Suprapubic skin (tissue), 4 donors: Measurements from ENCODE around the gene TTC12. TPM values are rescaled to one million over a fixed set of nuclear protein-coding genes. Genes with fewer than 3 reads are reported as not detected.

Experiments
- DNase-seq, 2 donors: peaks; one replicate each; pipeline ENCODE4 v3.0.0-alpha.2; 2019; ENCODE audit warnings: low spot score in 2 of 2
- H3K27ac ChIP-seq: fragments of 200-600 bp; sonication (generic); one replicate; pipeline ENCODE4 v1.5.1; 2019
- H3K27me3 ChIP-seq: fragments of 200-600 bp; sonication (generic); one replicate; pipeline ENCODE4 v1.5.1; 2019
- H3K36me3 ChIP-seq: fragments of 200-600 bp; sonication (generic); one replicate; pipeline ENCODE4 v1.5.1; 2019
- H3K4me1 ChIP-seq: fragments of 200-600 bp; sonication (generic); one replicate; pipeline ENCODE4 v1.5.1; 2019
- H3K4me3 ChIP-seq: fragments of 200-600 bp; sonication (generic); one replicate; pipeline ENCODE4 v1.5.1; 2019; ENCODE audit warnings: mild to moderate bottlenecking
- H3K9me3 ChIP-seq: fragments of 200-600 bp; sonication (generic); one replicate; pipeline ENCODE4 v1.5.1; 2019
- EP300 ChIP-seq: sonication (generic); formaldehyde crosslinking; IDR thresholded peaks from one replicate; pipeline ENCODE4 v1.6.1; 2017; ENCODE audit warnings: antibody characterized with exemption
- POLR2A ChIP-seq, 2 donors: fragments of 450-650 bp; IDR thresholded peaks; one replicate each; pipeline ENCODE4 v1.6.1; 2017; ENCODE audit warnings: antibody characterized with exemption in 2 of 2, mild to moderate bottlenecking in 2 of 2, moderate library complexity in 2 of 2
- POLR2AphosphoS5 ChIP-seq, 3 donors: sonication (generic); formaldehyde crosslinking; IDR thresholded peaks; one replicate each; pipeline ENCODE4 v1.6.1; 2017; ENCODE audit warnings: antibody characterized with exemption in 3 of 3
- WGBS: methylation state at CpG from one replicate; pipeline ENCODE4 v1.1.5; 2018; 5-methylcytosine and 5-hydroxymethylcytosine counted together
- total RNA-seq, 4 donors: library from RNA; depleted of rRNA; stranded (reverse); fragments of >200 nt; gene quantifications; one replicate each; pipeline ENCODE4 v1.1.0, GENCODE V29; 2016
- TF ChIP-seq, protein P1 (sequence below), 2 donors: fragments of 200-600 bp in 1 of 2; fragments of 450-650 bp in 1 of 2; sonication (generic) in 1 of 2; IDR thresholded peaks; one replicate each; pipeline ENCODE4 v1.5.1; 2016 to 2019; ENCODE audit warnings: antibody characterized with exemption in 2 of 2, mild to moderate bottlenecking in 1 of 2, moderate library complexity in 1 of 2

TTC12 gene
- total RNA-seq, 4 donors from 2014 or later = 9.5 to 67.8 (median 30.3) TPM

DNA sequence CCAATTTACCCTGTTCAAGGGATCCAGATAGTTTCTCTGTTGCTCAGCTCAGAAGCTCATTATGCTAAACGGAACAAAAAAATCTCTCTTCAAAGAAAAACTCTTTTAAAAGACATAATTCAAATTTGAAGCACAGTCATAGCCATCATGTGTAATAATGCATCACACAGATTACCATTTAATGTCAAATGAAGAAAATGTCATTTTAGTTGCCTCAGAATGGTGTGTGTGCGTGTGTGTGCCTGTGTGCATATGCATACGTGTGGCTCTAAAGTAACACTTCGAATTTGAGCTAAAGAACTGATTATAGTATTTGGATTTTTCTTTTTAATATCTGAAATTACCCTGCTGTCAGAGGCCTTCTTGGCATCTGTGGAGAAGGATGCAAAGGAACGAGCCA lies 9.9 kb downstream of the TTC12 start:
- no peaks in the 10 kb centered on the region for H3K27me3 ChIP-seq
- no peak for TF ChIP-seq POLR2AphosphoS5 (IDR thresholded peaks at IDR 0.05)
- TF ChIP-seq EP300 = no peak
- TF ChIP-seq, protein P1, sequence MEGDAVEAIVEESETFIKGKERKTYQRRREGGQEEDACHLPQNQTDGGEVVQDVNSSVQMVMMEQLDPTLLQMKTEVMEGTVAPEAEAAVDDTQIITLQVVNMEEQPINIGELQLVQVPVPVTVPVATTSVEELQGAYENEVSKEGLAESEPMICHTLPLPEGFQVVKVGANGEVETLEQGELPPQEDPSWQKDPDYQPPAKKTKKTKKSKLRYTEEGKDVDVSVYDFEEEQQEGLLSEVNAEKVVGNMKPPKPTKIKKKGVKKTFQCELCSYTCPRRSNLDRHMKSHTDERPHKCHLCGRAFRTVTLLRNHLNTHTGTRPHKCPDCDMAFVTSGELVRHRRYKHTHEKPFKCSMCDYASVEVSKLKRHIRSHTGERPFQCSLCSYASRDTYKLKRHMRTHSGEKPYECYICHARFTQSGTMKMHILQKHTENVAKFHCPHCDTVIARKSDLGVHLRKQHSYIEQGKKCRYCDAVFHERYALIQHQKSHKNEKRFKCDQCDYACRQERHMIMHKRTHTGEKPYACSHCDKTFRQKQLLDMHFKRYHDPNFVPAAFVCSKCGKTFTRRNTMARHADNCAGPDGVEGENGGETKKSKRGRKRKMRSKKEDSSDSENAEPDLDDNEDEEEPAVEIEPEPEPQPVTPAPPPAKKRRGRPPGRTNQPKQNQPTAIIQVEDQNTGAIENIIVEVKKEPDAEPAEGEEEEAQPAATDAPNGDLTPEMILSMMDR (IDR thresholded peaks at IDR 0.05) = no peak
- TF ChIP-seq POLR2A (IDR thresholded peaks at IDR 0.05) = no peak
- no peak overlapping the region for H3K4me3 ChIP-seq
- no peak overlapping the region for H3K27ac ChIP-seq
- 92% methylated on average over 5 of the region's 5 CpGs for WGBS
- H3K4me1 ChIP-seq = no peaks in the 10 kb centered on the region
- H3K36me3 ChIP-seq = peaks cover 60% of the 10 kb centered on the region
- no peaks in the 10 kb centered on the region for H3K9me3 ChIP-seq
- DNase-seq = no peak

DNA sequence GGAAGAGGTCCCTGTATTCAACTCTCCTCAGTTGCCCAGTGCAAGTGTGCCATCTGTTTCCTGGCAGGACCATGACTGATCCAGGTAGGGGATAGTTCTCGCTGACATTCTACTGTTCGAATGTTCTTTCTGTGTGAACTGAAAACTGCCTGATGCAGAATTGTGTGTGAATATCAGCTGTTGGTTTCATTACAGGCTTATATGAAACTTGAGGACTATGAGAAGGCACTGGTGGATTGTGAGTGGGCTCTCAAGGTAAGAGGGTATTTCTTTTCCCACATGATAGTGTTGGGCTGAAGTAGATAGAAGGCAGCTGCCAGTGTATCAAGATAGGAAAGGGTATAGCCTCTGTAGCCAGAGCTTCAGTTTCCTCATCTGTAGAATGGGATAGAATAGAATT lies 15.3 kb downstream of the TTC12 start:
- DNase-seq = no peak
- TF ChIP-seq EP300 (no peak), POLR2A (IDR thresholded peaks at IDR 0.05) (no peak), POLR2AphosphoS5 (IDR thresholded peaks at IDR 0.05) (no peak)
- TF ChIP-seq, protein P1 (IDR thresholded peaks at IDR 0.05) = no peak
- Histone ChIP-seq H3K4me3 (no peak overlapping the region), H3K27me3 (no peaks in the 10 kb centered on the region), H3K27ac (no peak overlapping the region), H3K9me3 (no peaks in the 10 kb centered on the region), H3K36me3 (peaks cover 87% of the 10 kb centered on the region), H3K4me1 (no peaks in the 10 kb centered on the region)
- 96% methylated on average over 2 of the region's 2 CpGs for WGBS

DNA sequence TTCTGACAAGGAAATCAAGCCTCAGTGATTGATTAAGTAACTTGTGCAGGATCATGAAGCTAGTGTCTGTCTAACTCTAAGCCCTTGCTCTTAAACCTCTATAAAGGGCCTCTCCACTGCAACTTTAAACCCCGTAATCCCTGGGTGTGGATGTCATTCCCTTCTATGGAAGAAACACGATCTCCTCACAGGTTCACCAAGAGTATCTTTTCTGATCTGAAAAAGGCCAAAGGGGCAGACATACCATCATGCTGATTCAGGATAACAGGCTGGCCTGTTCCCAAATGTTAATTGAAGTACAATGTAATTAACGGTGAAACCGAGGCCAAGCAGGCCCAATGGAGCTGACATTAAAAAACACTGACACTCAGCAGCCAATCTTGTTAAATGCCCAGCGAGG lies 17.1 kb downstream of the TTC12 start:
- no peak for DNase-seq
- H3K4me3 ChIP-seq = no peak overlapping the region
- 66% methylated on average over 5 of the region's 5 CpGs for WGBS
- no peaks in the 10 kb centered on the region for H3K27me3 ChIP-seq
- H3K9me3 ChIP-seq = no peaks in the 10 kb centered on the region
- TF ChIP-seq, protein P1 (IDR thresholded peaks at IDR 0.05) = no peak
- TF ChIP-seq POLR2AphosphoS5 (IDR thresholded peaks at IDR 0.05) = no peak
- no peak for TF ChIP-seq EP300
- TF ChIP-seq POLR2A (IDR thresholded peaks at IDR 0.05) = no peak
- no peak overlapping the region for H3K27ac ChIP-seq
- peaks cover 83% of the 10 kb centered on the region for H3K36me3 ChIP-seq
- H3K4me1 ChIP-seq = no peaks in the 10 kb centered on the region

DNA sequence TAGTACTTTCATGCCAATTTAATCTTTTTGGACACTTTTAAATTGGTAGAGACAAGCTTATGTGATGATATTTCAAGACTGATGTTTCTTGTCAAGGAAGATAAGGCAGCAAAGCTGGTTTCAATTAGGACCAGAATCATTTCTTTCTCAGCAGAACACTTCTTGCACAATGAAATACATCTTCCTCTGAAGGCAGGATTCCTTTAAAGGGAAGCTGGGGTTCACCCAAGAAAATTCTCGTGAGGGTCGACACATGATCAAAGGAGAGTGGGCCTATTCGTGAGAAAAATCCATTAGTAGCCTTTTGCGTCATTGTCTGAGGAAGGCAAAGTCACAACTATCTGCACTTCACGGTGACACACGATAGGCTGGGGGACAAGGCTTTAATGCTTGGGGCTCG lies 17.6 kb downstream of the TTC12 start:
- Histone ChIP-seq H3K9me3 (no peaks in the 10 kb centered on the region), H3K27me3 (no peaks in the 10 kb centered on the region), H3K4me1 (no peaks in the 10 kb centered on the region), H3K4me3 (no peak overlapping the region), H3K27ac (no peak overlapping the region), H3K36me3 (peaks cover 77% of the 10 kb centered on the region)
- DNase-seq = no peak
- TF ChIP-seq POLR2A (IDR thresholded peaks at IDR 0.05) (no peak), EP300 (no peak), POLR2AphosphoS5 (IDR thresholded peaks at IDR 0.05) (no peak)
- TF ChIP-seq, protein P1 (IDR thresholded peaks at IDR 0.05) = no peak
- WGBS = 74% methylated on average over 7 of the region's 7 CpGs

DNA sequence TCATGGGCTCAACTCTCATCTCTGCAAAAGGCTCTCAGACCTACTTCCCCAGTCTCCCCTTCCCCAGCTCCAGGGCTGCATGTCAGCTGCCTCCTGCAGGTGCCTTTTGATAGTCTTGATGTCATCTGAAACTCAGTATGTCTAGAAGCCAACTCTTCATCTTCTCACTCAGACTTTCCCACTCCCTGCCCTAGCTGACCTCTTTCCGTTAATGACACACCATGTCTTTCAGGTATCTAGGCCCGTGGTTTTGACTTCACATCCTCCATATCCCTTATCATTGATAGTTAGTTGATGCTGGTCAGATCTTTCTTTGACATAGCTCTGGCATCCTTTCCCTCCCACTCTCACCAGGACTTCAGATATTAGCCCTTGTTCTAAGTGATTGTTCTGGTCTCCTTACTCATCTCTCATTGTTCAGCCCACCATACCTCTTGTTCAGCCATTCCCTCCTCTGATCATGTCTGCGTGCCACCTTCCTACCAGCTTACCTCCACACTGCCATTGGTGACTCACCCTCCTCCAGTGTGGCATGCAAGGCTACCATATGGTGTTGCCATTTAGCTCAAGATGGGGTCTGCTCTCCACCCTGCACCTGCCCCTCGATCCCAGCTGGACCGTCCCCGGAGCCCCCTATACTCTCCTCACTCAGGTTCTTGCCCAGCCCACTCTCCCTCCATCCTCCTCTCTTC lies 18.4 kb downstream of the TTC12 start:
- no peaks in the 10 kb centered on the region for H3K4me1 ChIP-seq
- H3K27me3 ChIP-seq = no peaks in the 10 kb centered on the region
- H3K4me3 ChIP-seq = no peak overlapping the region
- H3K36me3 ChIP-seq = peaks cover 74% of the 10 kb centered on the region
- H3K9me3 ChIP-seq = no peaks in the 10 kb centered on the region
- WGBS = 95% methylated on average over 6 of the region's 6 CpGs
- no peak overlapping the region for H3K27ac ChIP-seq
- TF ChIP-seq POLR2AphosphoS5 (IDR thresholded peaks at IDR 0.05) (no peak), EP300 (no peak), POLR2A (IDR thresholded peaks at IDR 0.05) (no peak)
- TF ChIP-seq, protein P1 (IDR thresholded peaks at IDR 0.05) = no peak
- DNase-seq = no peak
